PC-9 (cell line): ENCODE data around the gene CRYGN. TPM values are rescaled to one million over a fixed set of nuclear protein-coding genes. Genes with fewer than 3 reads are reported as not detected.

ENCODE experiments used
- BruUV-seq: library from RNA; stranded (reverse); fragments of 400-500 nt; replicated peaks from 2 replicates; lab custom pipeline; 2021; lab: Mats Ljungman, UMichigan
- CTCF ChIA-PET: fragments of 300-600 bp; sonication (Branson Sonifier 250); formaldehyde crosslinking; loops from one replicate; lab custom pipeline; 2022; ENCODE audit warnings: antibody characterized with exemption; lab: Charles Lee
- POLR2A ChIA-PET: fragments of 300-600 bp; sonication (Branson Sonifier 250); formaldehyde crosslinking; loops from one replicate; lab custom pipeline; 2022; ENCODE audit warnings: antibody characterized with exemption; ENCODE audit not compliant: unreplicated experiment; lab: Charles Lee
- DNase-seq, 2 experiments: peaks; one replicate each; pipeline versions ENCODE4 v3.0.0 to v3.0.0-alpha.2; 2015 to 2022; ENCODE audit warnings: mixed read lengths in 1 of 2
- H2AFZ ChIP-seq: fragments of 200-600 bp; sonication (generic); 2 replicates; pipeline ENCODE4 v1.8.1; 2017; ENCODE audit warnings: antibody characterized with exemption
- H3F3A ChIP-seq: fragments of 200-600 bp; sonication (generic); 2 replicates; pipeline ENCODE4 v1.8.1; 2017; ENCODE audit warnings: antibody characterized with exemption, mild to moderate bottlenecking, low read depth; ENCODE audit not compliant: insufficient read depth
- H3K27ac ChIP-seq: fragments of 200-600 bp; sonication (generic); 2 replicates; pipeline ENCODE4 v1.6.1; 2016; ENCODE audit warnings: mixed run types
- H3K27me3 ChIP-seq: fragments of 200-600 bp; sonication (generic); 2 replicates; pipeline ENCODE4 v1.6.1; 2016; ENCODE audit warnings: low read depth, mixed run types; ENCODE audit not compliant: insufficient read depth
- H3K36me3 ChIP-seq: fragments of 200-600 bp; sonication (generic); 2 replicates; pipeline ENCODE4 v1.6.1; 2016; ENCODE audit warnings: low read depth, mixed run types
- H3K4me1 ChIP-seq: fragments of 200-600 bp; sonication (generic); replicated peaks from 2 replicates; pipeline ENCODE4 v1.6.1; 2016; ENCODE audit warnings: mixed run types; ENCODE audit not compliant: insufficient read depth
- H3K4me2 ChIP-seq: fragments of 200-600 bp; sonication (generic); 2 replicates; pipeline ENCODE4 v1.6.1; 2017; ENCODE audit warnings: mixed run types
- H3K4me3 ChIP-seq: fragments of 200-600 bp; sonication (generic); 2 replicates; pipeline ENCODE4 v1.6.1; 2016; ENCODE audit warnings: mixed run types
- H3K79me2 ChIP-seq: fragments of 200-600 bp; sonication (generic); 2 replicates; pipeline ENCODE4 v1.6.1; 2017; ENCODE audit warnings: low read depth, mixed run types
- H3K9me2 ChIP-seq: fragments of 200-600 bp; sonication (generic); 2 replicates; pipeline ENCODE4 v1.8.1; 2017; ENCODE audit warnings: mild to moderate bottlenecking; ENCODE audit not compliant: insufficient read depth
- H3K9me3 ChIP-seq: fragments of 200-600 bp; sonication (generic); 2 replicates; pipeline ENCODE4 v1.8.1; 2016; ENCODE audit warnings: low read depth; ENCODE audit not compliant: insufficient read depth
- H4K20me1 ChIP-seq: fragments of 200-600 bp; sonication (generic); 2 replicates; pipeline ENCODE4 v1.8.1; 2017; ENCODE audit not compliant: insufficient read depth
- CTCF ChIP-seq: fragments of 200-600 bp; sonication (generic); conservative IDR thresholded peaks from 2 replicates; pipeline ENCODE4 v1.6.1; 2017; ENCODE audit warnings: mixed run types, antibody characterized with exemption, mild to moderate bottlenecking, moderate library complexity
- EZH2 ChIP-seq: fragments of 200-600 bp; sonication (generic); IDR thresholded peaks from 2 replicates; pipeline ENCODE4 v1.8.0; 2017; ENCODE audit warnings: antibody characterized with exemption, low read depth
- intact Hi-C: fragments of 100-400 bp; cut with micrococcal nuclease; formaldehyde crosslinking; loops from one replicate; pipeline ENCODE4 v1.10.0; 2022; ENCODE audit not compliant: unreplicated experiment
- total RNA-seq: library from RNA; stranded (reverse); gene quantifications from 2 replicates; pipeline ENCODE4 v1.2.3, GENCODE V29; 2021

Gene CRYGN
- total RNA-seq, 1 experiment from 2014 or later = 1.0 TPM

- Histone ChIP-seq H4K20me1 (no peaks in the 10 kb centered on the region), H3K9me3 (no peaks in the 10 kb centered on the region), H3K79me2 (no peaks in the 10 kb centered on the region), H3K27me3 (no peaks in the 10 kb centered on the region), H3K9me2 (no peaks in the 10 kb centered on the region), H3K36me3 (no peaks in the 10 kb centered on the region), H3K4me1 (no peaks in the 10 kb centered on the region), H3F3A (no peaks in the 10 kb centered on the region), H3K4me2 (no peak overlapping the region), H3K27ac (no peak overlapping the region), H3K4me3 (no peak overlapping the region), H2AFZ (no peak overlapping the region)
- no peak for DNase-seq
- intact Hi-C loops = loop anchor here (5.0 kb wide), 1 partner anchor 307 kb away; no protein-coding TSS in a partner anchor
- ChIA-PET POLR2A (interaction anchor here (0.6 kb wide), 1 partner anchor 1128 kb away, joined by 5 read pairs; no protein-coding TSS in a partner anchor), CTCF (interaction anchor here (0.7 to 2.6 kb wide), 2 partner anchors 82 to 302 kb away, joined by 3 to 16 read pairs; no protein-coding TSS in a partner anchor)
- no TSS peak for BruUV-seq
- TF ChIP-seq EZH2 (no peak), CTCF (no peak)
Measured at GRCh38 chr7:151449990-151450389, 10.0 kb upstream of the CRYGN start.

DNA sequence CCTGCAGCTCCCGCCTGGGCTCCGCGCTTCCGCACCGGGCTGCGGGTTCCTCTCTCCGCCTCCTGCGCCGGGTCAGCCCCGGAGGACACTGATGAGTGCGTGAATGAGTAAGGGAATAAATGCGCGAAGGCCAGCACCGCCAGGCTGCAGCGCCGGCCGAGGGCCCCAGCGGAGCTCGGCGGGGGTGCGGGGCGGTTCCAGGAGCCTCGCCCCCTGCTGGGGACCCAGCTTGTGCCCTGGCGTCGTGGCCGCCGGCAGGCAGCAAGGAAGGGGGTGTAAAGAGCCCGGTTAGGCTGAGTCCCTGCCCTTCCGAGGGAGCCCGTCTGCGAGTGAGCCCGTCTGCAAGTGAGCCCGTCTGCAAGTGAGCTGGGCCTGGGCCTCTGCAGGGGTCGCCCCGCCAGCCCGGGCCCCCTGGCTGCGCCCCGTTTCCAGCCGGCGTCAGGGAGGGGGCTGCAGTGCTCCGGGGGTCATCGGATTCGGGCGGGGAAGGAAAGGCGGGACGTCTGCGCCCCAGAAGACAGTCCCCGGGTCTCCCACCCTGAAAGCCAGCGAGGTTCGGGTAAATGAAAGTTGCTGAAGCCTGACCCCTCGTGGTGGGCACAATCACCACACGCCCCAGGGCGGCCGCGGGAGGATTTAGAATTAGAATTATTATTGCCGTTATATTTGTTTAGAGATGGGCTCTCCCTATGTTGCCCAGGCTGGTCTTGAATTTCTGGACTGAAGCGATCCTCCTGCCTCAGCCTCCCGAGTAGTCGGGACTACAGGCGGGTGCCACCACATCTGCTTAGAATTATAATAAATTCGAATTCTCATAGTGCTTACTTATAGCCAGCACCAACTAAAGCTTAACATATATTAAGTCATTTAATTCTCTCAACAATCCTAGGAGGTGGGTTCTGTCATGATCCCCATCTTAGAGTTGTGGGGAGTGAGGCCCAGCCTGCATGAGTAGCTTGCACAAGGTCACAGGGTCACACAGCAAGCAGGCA lies 8.6 kb upstream of the CRYGN start:
- peak overlapping the region; percentile 79 for H3K4me2 ChIP-seq
- DNase-seq = peak; percentile 43 to 77
- H3K4me3 ChIP-seq = peak overlapping the region; percentile 53
- BruUV-seq = no TSS peak
- TF ChIP-seq CTCF (peak; percentile 83), EZH2 (no peak)
- no peaks in the 10 kb centered on the region for H3K4me1 ChIP-seq
- no peaks in the 10 kb centered on the region for H3K9me3 ChIP-seq
- H3K27me3 ChIP-seq = no peaks in the 10 kb centered on the region
- CTCF ChIA-PET = interaction anchor here (0.6 to 2.6 kb wide), 7 partner anchors 12 to 378 kb away, joined by 3 to 16 read pairs (median 3); no protein-coding TSS in a partner anchor
- no peaks in the 10 kb centered on the region for H3K36me3 ChIP-seq
- intact Hi-C loops = loop anchor here (1.0 to 5.0 kb wide), 4 partner anchors 20 to 309 kb away; no protein-coding TSS in a partner anchor
- H4K20me1 ChIP-seq = no peaks in the 10 kb centered on the region
- POLR2A ChIA-PET = no interaction called here
- H3K79me2 ChIP-seq = no peaks in the 10 kb centered on the region
- H3K9me2 ChIP-seq = no peaks in the 10 kb centered on the region
- H3F3A ChIP-seq = no peaks in the 10 kb centered on the region
- H3K27ac ChIP-seq = no peak overlapping the region
- H2AFZ ChIP-seq = peak overlapping the region; percentile 86; the same call in 1 of the 2 replicates

GRCh38 chr7:151447901-151448260 lies 7.9 kb upstream of the CRYGN start:
- no peak for TF ChIP-seq EZH2
- no peak for TF ChIP-seq CTCF
- Histone ChIP-seq H3K27me3 (no peaks in the 10 kb centered on the region), H2AFZ (no peak overlapping the region), H3K27ac (no peak overlapping the region), H3K36me3 (no peaks in the 10 kb centered on the region), H3K9me3 (no peaks in the 10 kb centered on the region), H3K9me2 (no peaks in the 10 kb centered on the region), H4K20me1 (no peaks in the 10 kb centered on the region), H3K4me1 (no peaks in the 10 kb centered on the region), H3K4me3 (no peak overlapping the region), H3K79me2 (no peaks in the 10 kb centered on the region), H3F3A (no peaks in the 10 kb centered on the region), H3K4me2 (no peak overlapping the region)
- intact Hi-C loops = loop anchor here (1.0 to 5.0 kb wide), 4 partner anchors 20 to 309 kb away; no protein-coding TSS in a partner anchor
- POLR2A ChIA-PET = no interaction called here
- DNase-seq = no peak
- BruUV-seq = no TSS peak
- CTCF ChIA-PET = interaction anchor here (0.6 to 2.6 kb wide), 6 partner anchors 11 to 537 kb away, joined by 3 to 16 read pairs (median 3); no protein-coding TSS in a partner anchor
